ENCODE results near the gene PTBP1. TPM values are rescaled to one million over a fixed set of nuclear protein-coding genes. Genes with fewer than 3 reads are reported as not detected.

The PTBP1 gene
- total RNA-seq, 3 donors from 2014 or later (not counting 1 experiment from before 2014, with no cell fraction given) = 302 to 350 (median 345) TPM

DNA sequence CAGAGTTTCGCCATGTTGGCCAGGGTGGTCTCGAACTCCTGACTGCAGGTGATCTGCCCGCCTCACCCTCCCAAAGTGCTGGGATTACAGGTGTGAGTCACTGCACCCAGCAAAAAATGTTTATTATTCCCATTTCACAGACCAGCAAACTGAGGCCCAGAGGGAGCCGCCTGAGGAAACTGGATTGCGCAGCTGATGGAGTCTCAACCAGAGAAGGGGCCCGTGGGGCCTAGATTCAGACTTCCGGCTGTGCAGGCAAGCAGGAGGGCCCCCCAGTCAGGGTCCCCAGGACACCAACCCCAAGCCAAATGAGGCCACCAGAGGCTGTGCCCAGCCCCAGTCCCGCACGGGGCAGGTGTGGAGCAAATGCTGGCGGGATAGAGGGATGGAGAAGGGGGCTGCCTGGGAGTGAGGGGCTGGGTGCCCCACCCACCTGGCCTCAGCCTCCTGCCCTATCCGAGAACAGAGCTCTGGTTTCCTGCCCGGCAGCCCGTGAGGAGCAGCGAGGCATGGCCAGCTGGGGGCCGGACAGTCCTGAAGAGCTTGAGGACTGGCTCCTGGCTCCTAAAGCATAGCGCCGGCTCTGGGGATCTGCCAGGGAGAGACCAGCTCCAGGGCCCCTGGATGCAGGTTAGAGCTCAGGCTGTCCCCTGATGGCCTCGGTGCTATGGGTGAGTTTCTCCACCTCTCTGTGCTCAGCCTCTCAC lies 24.4 kb upstream of the PTBP1 start:
- H3K4me3 Mint-ChIP-seq = no peak overlapping the region
- no peak overlapping the region for H3K27ac Mint-ChIP-seq
- ATAC-seq (no peak), DNase-seq (no peak)
- TF ChIP-seq CTCF (IDR thresholded peaks at IDR 0.05) = no peak
- intact Hi-C loops (cut with micrococcal nuclease) = loop anchor here (10.0 kb wide), 1 partner anchor 212 kb away; the partner anchor contains the start of gene WDR18
- Histone ChIP-seq H3K27me3 (ENCODE audit: control insufficient read depth, insufficient read depth, low read length) (peaks cover 2% of the 10 kb centered on the region), H3K9me3 (ENCODE audit: control insufficient read depth, insufficient read depth, low read length) (no peaks in the 10 kb centered on the region), H3K27ac (ENCODE audit: low read length) (no peak overlapping the region), H3K36me3 (ENCODE audit: control insufficient read depth, insufficient read depth, low read length) (no peaks in the 10 kb centered on the region), H3K4me1 (ENCODE audit: control insufficient read depth, insufficient read depth, low read length) (peaks cover 6% of the 10 kb centered on the region), H3K4me3 (ENCODE audit: low read length) (no peak overlapping the region)
- WGBS (ENCODE audit: insufficient coverage) = 92% methylated on average over 18 of the region's 18 CpGs
- no peaks in the 10 kb centered on the region for H3K36me3 Mint-ChIP-seq
- no peaks in the 10 kb centered on the region for H3K9me3 Mint-ChIP-seq
- H3K4me1 Mint-ChIP-seq = no peaks in the 10 kb centered on the region
- H3K27me3 Mint-ChIP-seq (ENCODE audit: low read depth in 2 of 2) = peaks cover 0 to 2% of the 10 kb centered on the region in 2 donors

DNA sequence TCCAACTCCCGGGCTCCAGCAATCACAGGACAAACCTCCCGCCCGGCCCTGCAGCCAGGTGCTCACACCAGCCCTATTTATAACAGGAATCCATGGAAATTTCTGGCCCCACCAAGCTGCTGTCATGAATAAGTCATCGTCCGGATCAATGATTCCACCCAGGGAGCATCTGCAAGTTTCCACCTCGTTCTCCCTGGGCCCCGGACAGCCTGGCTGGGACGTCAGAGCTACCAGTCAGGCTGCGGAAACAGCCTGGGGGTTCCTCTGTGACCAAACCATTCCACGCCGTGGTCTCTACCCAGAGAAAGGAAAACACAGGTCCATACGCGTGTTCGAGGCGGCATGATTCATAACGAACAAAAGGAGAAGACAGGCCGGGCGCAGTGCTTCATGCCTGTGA lies 20.7 kb upstream of the PTBP1 start:
- peaks cover 2% of the 10 kb centered on the region for H3K27me3 ChIP-seq (ENCODE audit: control insufficient read depth, insufficient read depth, low read length)
- H3K9me3 ChIP-seq (ENCODE audit: control insufficient read depth, insufficient read depth, low read length) = no peaks in the 10 kb centered on the region
- Mint-ChIP-seq H3K27ac (no peak overlapping the region), H3K4me3 (no peak overlapping the region), H3K27me3 (ENCODE audit: low read depth in 2 of 2) (peaks cover 0 to 2% of the 10 kb centered on the region in 2 donors), H3K4me1 (no peaks in the 10 kb centered on the region), H3K9me3 (no peaks in the 10 kb centered on the region), H3K36me3 (no peaks in the 10 kb centered on the region)
- no peak overlapping the region for H3K27ac ChIP-seq (ENCODE audit: low read length)
- DNase-seq (no peak), ATAC-seq (no peak)
- no peak for TF ChIP-seq CTCF (IDR thresholded peaks at IDR 0.05)
- 91% methylated on average over 18 of the region's 18 CpGs for WGBS (ENCODE audit: insufficient coverage)
- H3K36me3 ChIP-seq (ENCODE audit: control insufficient read depth, insufficient read depth, low read length) = no peaks in the 10 kb centered on the region
- H3K4me3 ChIP-seq (ENCODE audit: low read length) = no peak overlapping the region
- H3K4me1 ChIP-seq (ENCODE audit: control insufficient read depth, insufficient read depth, low read length) = no peaks in the 10 kb centered on the region
- intact Hi-C loops (cut with micrococcal nuclease) = loop anchor here (10.0 kb wide), 1 partner anchor 208 kb away; the partner anchor contains the start of gene WDR18

DNA sequence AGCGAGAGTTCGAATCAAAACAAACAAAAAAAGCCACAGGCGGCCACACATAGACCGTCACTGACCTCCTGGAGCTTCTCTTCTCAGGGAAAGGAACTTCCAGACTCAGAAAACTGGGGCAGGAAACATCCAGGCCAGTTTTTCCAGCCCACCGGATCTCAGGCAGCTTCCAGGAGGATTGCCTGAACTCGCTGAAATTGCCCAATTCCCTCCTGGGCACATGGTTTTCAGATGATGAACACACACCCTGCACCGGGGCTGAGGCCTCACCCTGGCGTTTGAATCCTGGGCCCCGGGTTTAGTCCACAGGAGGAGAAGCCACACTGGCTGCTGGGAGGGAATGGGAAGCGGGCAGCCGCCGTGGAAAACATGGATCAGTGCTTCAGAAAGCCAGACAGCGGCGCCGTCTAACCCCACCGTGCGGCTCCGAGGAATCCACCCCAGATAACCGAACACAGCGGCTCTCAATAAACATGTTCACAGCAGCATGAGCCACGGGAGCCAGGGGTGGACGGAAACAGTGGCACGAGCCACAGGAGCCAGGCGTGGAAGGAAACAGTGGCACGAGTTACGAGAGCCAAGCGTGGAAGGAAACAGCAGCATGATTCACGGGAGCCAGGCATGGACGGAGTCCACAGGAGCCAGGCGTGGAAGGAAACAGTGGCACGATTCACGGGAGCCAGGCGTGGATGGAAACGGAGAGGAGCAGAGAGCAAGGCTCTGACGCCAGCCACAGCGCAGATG lies 18.2 kb upstream of the PTBP1 start:
- DNase-seq (no peak), ATAC-seq (no peak)
- Mint-ChIP-seq H3K27ac (no peak overlapping the region), H3K4me1 (no peaks in the 10 kb centered on the region), H3K27me3 (ENCODE audit: low read depth in 2 of 2) (no peaks in the 10 kb centered on the region), H3K9me3 (no peaks in the 10 kb centered on the region), H3K36me3 (no peaks in the 10 kb centered on the region), H3K4me3 (no peak overlapping the region)
- intact Hi-C loops (cut with micrococcal nuclease) = loop anchor here (10.0 kb wide), 1 partner anchor 206 kb away; the partner anchor contains the start of gene WDR18
- Histone ChIP-seq H3K27me3 (ENCODE audit: control insufficient read depth, insufficient read depth, low read length) (no peaks in the 10 kb centered on the region), H3K9me3 (ENCODE audit: control insufficient read depth, insufficient read depth, low read length) (no peaks in the 10 kb centered on the region), H3K27ac (ENCODE audit: low read length) (no peak overlapping the region), H3K4me3 (ENCODE audit: low read length) (no peak overlapping the region), H3K36me3 (ENCODE audit: control insufficient read depth, insufficient read depth, low read length) (no peaks in the 10 kb centered on the region), H3K4me1 (ENCODE audit: control insufficient read depth, insufficient read depth, low read length) (no peaks in the 10 kb centered on the region)
- TF ChIP-seq CTCF (IDR thresholded peaks at IDR 0.05) = no peak
- 83% methylated on average over 36 of the region's 36 CpGs for WGBS (ENCODE audit: insufficient coverage)
